Retinal pigment epithelial cell (primary cell): ENCODE measurements around the gene CARD9.

Experiments used
- DNase-seq: peaks from one replicate; pipeline ENCODE4 v3.0.0-alpha.2; 2010; ENCODE audit warnings: low read depth
- H3K4me3 ChIP-seq: 2 replicates; pipeline ENCODE4 v1.5.1; 2011; ENCODE audit warnings: mild to moderate bottlenecking, low read length, control low read depth, moderate library complexity
- TF ChIP-seq, protein P1 (sequence below): conservative IDR thresholded peaks from 2 replicates; pipeline ENCODE4 v1.5.1; 2011; ENCODE audit warnings: low read depth, low read length, control low read depth, inconsistent platforms

Gene CARD9

DNA sequence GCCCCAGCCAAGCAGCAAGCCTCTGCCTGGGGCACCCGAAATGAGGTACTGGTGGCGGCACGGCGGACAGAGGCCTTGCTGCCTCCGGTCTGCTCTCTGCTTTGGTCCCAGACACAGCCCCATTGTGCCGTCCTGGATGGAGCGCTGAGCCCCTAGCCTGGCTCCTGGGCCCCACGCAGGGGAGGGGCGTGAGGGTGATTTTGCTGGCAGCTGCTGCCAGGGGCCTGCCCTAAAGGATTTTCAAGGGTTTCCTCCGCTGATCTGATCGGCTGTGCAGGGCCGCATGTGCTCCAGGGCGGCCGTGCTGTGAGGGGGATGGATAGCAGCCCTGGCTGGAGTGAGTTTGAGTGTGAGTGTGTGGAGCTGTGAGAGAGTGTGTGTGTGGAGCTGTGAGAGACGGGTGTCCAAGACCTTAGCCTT, 44.8 kb downstream of the CARD9 start:
- peak overlapping the region; percentile 71 for H3K4me3 ChIP-seq
- DNase-seq: no peak
- TF ChIP-seq, protein P1, sequence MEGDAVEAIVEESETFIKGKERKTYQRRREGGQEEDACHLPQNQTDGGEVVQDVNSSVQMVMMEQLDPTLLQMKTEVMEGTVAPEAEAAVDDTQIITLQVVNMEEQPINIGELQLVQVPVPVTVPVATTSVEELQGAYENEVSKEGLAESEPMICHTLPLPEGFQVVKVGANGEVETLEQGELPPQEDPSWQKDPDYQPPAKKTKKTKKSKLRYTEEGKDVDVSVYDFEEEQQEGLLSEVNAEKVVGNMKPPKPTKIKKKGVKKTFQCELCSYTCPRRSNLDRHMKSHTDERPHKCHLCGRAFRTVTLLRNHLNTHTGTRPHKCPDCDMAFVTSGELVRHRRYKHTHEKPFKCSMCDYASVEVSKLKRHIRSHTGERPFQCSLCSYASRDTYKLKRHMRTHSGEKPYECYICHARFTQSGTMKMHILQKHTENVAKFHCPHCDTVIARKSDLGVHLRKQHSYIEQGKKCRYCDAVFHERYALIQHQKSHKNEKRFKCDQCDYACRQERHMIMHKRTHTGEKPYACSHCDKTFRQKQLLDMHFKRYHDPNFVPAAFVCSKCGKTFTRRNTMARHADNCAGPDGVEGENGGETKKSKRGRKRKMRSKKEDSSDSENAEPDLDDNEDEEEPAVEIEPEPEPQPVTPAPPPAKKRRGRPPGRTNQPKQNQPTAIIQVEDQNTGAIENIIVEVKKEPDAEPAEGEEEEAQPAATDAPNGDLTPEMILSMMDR: no peak

DNA sequence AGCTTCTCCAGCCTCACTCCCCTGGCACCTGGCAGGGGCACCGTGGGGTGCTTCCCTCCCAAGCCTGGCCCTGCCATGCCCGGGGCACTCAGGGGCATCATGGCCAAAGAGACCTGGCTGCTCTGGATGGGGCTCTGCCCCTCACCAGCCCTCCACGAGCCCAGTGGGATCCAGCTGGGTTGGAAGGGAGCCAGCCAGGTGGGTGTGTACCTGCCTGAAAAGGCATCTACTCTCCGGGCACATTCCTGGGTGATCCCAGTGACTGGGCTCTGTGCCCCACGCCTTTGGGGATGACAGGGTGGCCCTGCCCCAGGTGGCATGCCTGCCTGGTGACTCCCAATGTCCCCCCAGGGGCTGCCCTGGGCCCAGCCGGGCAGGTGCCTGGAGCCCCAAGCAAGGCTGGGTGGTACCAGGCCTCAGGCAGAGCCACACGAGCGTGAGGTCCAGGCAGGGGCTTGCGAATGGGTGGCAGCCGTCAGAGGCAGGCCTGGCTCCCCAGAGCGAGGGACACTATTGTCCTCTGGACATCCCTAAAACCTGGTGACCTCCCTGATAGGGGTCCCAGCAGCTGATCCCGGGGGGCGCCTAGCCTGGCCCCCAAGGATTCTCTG, 45.4 kb downstream of the CARD9 start:
- no peak for DNase-seq
- TF ChIP-seq, protein P1: no peak
- peak overlapping the region; percentile 71 for H3K4me3 ChIP-seq

DNA sequence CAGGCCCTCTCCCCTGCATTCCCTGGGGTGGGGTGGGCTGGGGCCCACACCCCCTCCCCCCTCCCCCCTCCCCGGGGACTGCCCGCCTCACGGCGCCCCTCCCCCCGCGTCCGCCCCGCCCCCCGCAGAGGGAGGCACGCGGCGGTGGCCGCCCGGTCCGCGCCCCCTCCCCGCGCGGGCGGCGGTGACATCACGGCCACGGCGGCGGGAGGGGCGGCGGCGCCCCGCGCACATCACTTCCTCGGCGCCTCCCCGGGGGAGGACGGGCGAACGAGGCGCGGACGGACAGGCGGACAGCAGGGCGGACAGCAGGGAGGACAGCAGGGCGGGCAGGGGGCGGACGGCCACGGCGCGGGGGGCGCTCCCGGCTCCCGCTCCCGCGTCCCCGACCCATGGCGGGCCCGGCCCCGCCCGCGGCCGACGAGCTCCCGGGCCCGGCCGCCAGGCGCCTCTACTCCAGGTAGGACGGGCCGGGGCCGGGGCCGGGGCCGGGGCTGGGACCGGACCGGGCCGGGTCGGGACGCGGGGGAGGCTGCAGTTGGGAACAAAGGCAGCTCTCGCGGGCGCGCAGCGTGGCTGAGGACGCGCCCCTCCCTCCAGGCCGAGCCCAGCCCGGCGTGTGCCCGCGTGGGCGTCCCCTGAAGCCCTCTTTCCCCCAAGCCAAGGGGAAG, 46.0 kb downstream of the CARD9 start, which contains the start of gene GPSM1:
Gene GPSM1 (plus strand): TSS at position 236 of the 671 bp plus-strand sequence. CDS start 157 bp downstream, at position 393.
- TF ChIP-seq, protein P1: no peak
- no peak for DNase-seq
- peak within 1 kb of the TSS; percentile 71 for H3K4me3 ChIP-seq

DNA sequence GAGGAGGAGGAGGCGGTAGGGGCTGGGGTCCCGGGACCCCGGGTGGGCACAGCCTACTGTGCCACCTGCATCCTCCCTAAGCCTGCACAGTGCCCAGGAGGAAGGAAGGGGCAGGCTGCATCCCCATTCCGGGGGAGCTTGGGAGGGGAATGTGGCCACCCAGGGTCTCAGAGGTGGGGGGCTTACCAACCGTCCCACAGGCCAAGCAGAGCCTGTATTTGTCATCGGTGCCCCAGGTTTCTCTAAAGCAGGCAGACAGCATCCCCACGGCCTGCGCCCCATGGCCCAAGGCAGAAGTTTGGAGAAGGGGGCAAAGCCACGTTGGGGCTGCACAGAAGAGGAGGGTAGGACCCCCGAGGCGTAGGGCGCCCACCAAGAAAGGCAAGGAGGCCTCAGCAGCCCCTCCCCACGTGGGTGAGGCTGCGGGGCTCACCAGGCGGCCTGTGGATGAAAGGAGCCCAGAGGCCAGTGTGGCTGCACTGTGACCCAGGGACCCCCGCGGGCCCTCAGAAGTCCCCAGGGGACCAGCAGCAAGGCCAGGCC, 46.6 kb downstream of the CARD9 start:
- TF ChIP-seq, protein P1: no peak
- H3K4me3 ChIP-seq: peak overlapping the region; percentile 22
- no peak for DNase-seq

DNA sequence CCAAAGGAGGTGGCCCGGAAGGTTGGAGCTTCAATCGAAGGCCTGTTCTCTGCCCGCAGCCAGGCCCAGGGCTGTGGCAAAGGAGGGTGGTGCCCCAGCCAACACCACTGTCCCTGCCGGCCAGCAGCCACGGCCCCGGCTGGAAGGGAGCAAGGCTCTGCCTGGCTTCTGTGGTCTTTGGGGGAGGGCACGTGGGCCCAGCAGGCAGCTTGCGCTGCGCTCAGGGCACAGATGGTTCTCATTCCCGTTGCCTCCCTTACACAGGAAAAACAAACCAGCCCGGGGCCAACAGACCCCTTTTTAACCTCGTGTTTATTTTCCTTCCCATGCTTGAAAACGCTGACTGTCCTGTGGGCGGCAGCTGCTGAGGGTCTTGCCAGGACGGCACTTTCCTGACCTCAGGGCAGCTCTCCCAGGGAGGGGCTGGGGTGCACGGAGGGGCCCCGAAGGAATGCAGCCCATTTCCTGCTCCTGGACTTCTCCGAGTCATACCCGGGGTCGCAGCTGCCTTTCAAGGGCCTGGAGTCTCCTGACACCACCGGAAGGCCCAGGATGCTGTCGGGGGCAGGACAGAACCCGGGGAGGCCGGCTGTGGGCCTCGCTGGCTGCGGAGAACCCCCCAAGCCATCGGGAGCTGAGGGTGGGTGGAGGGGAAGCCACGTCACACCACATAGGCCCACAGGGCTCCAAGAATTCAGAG, 47.3 kb downstream of the CARD9 start:
- no peak for DNase-seq
- no peak overlapping the region for H3K4me3 ChIP-seq
- TF ChIP-seq, protein P1: no peak

DNA sequence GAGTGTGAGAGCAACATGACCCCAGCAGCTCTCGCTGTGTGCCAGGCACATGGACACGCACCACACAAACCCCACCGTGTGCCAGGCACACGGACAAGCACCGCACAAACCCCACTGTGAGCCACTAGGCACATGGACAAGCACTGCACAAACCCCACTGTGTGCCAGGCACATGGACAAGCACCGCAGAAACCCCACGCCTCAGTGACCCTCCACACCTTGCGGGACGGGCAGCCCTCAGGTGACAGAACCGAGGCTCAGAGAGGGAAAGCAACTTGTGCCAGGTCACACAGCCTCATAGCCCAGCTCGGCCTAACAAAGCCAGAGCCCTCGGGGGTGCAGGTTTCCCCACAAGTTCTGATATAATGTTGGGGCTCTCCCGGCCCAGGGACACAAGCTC, 48.1 kb downstream of the CARD9 start:
- TF ChIP-seq, protein P1: no peak
- H3K4me3 ChIP-seq: no peak overlapping the region
- no peak for DNase-seq
